Stimulated activated CD4-positive, alpha-beta T cell treated with anti-CD3 and anti-CD28 coated beads, Interleukin-4, amount 100 ng/mL, for 1 hour (primary cell): Measurements from ENCODE around the gene FAM13B.
"Not testable (repeated sequence)": the region's sequence is repeated elsewhere in the genome, so short reads cannot be mapped to it uniquely, and the experiment has no call there.

Source experiments
- DNase-seq: peaks from one replicate; pipeline ENCODE4 v3.0.0-alpha.2; 2020

Gene FAM13B

DNA sequence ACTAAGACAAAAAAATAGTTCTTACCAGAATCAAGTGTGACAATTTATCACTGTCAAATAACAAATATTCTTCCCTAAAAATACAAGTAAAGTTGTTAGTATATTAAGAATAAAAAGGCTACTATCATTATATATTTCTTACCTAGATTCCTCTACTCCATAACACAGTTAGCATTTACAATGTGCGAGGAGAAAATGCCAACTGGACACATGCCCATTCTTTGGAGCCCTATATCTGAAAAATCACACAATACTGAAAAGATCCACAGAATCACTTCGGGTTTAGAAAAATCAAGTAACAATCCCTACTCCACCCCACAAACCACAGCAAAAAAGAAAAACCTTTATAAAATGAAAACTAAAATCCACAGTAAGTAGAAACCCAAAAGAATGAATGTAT lies 72.7 kb downstream of the FAM13B start:
- DNase-seq = no peak

DNA sequence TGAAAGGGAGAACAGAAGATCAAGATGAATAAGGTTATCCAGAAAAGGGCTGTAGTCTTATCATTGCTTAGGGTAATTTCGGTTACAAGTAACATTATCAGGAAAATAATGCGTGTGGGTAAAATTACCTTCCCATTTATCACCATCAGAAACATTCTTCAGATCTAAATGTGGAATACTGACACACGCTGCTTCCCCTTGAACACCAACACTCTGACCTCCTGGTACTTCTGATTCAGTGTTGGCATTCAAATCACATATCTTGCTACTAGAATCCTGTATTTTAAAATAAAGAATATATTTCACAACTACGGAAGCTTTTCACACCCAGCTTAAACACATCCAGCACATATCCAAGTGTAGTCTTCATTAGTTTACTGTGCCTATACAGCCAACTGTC lies 73.4 kb downstream of the FAM13B start:
- DNase-seq = no peak

DNA sequence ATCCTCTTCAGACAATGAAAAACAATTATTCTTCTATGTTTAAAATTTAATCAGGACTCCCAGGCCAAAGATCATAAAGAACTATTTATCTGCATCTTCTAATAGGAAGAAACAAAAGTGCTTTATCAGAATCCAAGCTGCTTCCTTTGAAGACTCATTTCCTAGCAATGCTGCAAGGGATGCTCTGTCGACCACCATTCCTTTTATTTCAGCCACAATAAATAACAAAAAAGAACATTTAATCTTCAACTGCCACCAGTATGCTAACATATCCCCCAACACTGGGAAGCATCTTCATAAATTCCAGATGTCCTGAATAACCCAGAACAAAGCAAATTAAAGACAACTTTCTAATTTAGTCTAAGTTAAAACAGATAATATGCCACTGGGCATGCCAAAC lies 74.9 kb downstream of the FAM13B start:
- no peak for DNase-seq

DNA sequence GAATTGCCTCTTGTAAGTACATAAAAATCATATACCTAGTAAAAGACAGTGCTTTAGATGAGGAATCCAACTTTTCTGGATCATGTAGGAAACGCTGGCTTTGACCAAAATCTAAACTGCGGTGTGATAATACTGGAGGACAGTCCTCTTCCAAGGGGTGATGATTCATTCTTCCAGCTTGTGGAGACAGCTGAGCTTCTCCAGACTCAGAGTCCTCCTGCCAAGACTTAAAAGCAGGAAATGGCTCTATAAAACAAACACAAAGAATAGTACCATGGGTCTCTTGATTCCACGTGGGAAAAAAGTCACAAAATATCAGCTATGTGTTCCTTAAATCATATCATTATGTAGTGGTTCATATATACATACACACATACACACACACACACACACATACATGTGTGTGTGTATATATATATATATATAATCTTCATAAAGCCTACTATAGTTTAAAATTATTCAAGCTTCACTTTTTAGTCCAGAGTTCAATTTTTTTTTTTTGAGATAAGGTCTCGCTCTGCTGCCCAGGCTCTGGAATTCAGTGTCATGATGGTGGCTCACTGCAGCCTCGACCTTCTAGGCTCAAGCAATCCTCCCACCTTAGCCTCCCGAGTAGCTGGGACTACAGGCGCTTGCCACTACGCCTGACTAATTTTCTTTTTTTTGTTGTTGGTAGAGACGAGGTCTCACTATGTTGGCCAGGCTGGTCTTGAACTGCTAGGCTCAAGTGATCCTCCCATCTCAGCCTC lies 78.6 kb downstream of the FAM13B start:
- DNase-seq = no peak

DNA sequence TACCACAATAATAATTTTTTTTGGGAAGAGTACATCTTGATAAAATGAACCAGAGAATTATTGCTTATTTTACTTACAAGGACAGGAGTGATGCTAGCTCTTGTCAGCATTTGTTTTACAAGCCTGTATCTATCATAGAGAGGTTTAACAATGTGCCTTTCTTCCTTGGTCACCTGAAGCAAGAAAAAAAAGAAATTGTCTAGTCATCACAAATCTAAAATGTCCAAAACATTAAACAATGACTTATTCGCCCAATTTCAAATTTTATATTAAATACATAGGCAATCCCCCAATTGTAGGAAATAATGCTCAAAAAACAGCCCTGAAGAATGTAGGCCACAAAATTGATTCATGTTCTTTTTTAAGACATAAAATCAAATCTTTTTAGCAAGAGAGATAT lies 87.1 kb downstream of the FAM13B start:
- DNase-seq = no peak

DNA sequence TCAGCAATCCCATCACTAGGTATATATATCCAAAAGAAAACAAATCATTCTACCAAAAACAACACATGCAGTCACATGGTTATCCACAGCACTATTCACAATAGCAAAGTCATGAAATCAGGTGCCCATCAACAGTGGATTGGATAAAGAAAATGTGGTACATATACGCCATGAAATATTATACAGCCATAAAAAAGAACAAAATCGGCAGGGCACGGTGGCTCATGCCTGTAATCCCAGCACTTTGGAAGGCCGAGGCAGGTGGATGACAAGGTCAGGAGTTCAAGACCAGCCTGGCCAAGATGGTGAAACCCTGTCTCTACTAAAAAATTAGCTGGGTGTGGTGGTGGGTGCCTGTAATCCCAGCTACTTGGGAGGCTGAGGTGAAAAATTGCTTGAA lies 88.6 kb downstream of the FAM13B start:
- not testable (repeated sequence) for DNase-seq

DNA sequence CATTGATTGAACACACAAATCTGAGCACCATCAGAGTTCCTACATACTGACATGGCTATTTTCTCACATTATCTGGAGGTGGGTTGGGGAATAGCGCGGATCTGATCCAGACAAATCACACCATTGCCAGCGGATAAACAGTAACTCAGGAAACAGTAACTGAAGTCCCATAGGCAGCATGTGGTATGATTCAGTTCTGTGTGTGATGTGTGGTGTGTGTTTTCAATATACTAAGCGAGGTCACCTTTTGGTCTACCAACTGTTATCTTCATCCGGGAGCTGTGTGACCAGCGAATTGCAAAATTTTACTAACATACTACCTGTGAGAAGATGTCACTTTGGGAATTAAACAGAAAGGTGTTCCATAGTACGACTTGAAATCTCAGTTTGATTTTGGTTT lies 93.5 kb downstream of the FAM13B start:
- DNase-seq = no peak

DNA sequence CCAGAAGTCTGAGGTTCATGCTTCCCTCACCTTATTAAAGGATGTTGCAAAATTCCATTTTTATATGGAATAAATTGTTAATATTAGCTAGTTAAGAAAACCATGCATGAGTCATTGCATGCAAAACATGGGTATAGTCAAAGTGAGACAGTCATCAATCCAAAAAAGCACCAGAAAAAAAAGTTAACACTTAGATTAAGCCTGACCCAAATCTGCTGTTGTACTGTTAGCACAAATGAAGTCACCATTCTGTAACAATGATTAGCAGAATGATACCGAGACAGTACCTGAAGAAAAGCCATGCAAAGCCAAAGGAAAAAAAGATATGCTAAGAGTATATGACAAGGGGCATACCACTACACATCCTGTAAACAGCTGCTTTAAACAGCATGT lies 94.1 kb downstream of the FAM13B start:
- DNase-seq = no peak

DNA sequence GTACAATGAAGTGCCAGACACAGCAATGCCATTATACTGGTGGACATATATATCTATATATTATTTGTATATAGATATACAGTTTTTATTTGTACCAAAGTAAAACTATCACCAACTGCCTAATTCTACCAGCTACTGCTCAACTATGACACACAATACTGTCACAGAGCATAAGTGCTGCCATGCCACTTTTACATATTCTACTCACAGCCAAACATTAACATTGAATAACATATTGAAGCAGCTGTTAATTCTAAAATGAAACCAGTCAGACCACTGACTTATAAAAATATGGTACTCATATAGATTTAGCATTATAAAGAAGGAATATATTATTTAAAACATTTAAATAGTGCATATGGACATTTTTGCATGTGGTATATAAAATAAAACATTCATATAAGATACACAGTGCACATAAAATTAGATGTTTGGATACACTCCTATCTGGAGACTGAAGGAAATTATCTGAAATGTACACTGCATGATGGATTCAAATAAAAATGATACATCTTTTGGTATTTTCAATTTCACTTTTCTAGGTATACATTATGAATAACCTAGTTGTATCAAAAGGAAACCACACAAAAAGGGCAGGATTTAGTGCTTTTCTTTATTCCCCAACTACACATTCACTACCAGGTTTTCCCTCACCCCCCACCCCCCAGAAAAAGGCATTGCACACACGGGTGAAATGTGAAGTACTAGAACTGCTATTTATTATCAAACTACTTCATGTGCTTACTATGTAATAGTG lies 94.7 kb downstream of the FAM13B start:
- DNase-seq = no peak

DNA sequence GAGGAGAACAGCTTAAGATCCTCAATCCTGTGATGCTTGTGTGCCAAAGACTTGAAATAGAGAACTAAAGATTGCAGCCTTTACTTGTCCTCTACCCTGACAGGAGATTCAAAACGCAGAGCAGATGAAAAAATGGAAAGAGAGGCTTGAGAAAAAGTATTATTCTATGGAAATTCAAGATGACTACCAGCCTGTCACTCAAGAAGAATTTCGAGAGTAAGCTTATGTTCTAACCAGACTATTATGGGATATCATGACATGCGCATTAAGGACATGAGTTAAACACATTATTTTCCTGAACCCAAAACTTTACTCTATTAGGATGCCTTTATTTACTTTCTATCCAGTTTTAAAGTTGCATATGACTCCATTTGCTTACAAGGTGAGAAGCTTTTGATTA lies 97.2 kb downstream of the FAM13B start:
- no peak for DNase-seq

DNA sequence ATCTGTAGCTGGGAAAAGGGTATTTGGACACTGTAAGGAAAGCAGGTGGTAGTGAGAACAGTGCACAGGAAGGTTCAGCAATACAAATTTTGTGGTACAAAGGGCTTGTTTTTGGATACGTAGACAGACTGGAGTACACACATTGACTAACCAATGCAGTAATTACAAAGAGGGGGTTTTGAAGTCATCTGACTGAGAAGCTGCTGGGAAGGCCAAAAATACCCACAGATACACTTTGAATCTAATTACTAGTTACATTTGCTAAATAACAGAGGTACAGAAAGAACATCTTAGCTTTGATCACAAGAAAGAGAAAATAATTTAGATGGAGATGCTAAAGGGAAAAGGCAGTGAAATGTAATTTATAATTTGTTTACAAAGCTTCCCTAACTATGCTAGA lies 97.7 kb downstream of the FAM13B start:
- DNase-seq = no peak

DNA sequence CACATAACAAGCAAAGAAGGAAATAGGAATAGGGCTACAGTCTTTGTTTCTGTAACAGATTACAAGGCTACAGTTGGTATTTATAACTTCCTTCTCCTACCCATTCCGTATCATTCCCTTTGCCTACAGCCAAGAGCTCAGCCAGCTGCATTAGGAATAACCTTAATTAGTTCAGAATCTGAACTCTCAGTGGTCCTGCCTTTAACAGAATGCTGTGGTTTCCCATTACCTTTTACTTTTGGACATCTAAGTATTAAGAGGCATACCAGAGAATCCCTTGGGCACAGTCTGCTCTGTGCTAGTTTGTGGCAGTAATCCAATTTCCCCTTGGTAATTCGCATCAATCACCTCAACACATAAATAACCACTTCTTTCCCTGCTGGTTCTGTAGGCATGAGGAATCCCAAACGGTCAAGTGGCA lies 99.4 kb downstream of the FAM13B start:
- no peak for DNase-seq

DNA sequence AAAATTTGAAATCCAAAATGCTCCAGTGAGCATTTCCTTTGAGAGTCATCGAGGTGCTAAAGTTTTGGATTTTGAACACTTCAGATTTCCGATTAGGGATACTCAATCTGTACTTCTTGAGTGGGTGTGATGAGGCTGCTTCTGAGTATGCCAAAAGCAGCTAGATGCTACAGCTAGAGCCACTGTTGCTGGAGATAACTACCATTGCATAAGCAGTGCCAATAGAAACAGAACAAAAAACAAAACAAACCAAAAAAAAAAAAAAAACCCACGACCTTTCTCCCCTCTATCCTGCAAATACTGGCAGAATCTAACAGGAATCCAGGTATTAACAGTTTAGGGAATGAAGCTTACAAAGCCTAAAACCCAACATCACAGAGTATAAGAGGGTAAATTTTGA lies 100.1 kb downstream of the FAM13B start:
- no peak for DNase-seq

DNA sequence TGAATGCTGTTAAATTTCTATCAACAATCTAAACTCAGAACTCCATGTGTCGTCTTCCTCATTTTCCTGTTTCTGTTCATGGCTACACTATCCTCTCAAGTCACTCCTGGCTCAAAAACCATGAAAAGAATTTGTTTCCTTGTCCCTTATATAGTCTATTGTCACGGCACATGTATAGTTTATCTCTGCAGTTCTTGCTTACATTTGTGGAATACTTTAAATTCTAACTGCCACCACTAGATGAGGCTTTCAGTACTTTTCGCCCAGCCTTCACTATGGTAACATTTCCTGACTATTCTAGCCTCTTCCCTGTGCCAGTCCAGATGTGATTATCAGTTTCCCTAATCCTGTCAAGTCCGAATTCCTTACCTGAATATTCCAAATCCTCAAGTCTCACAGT lies 109.0 kb downstream of the FAM13B start:
- no peak for DNase-seq

DNA sequence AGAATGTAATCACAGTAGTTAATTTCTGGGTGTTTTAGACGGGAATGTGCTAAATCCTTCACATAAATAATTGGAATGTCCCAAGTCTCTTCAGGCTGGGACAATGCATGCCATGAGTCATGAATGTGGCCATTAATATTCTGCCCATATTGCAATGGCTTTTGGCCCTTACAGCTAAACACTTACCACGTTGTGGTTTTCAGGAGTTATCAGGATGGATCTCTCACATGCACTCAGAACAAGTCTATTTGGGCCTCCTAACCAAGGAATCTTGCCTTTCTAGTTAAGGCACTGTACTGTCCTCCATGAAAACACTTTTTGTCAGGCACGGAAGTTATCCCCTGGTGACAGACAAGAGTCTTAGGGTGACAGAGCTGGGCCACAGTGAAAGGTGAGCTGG lies 110.9 kb downstream of the FAM13B start:
- DNase-seq = no peak

DNA sequence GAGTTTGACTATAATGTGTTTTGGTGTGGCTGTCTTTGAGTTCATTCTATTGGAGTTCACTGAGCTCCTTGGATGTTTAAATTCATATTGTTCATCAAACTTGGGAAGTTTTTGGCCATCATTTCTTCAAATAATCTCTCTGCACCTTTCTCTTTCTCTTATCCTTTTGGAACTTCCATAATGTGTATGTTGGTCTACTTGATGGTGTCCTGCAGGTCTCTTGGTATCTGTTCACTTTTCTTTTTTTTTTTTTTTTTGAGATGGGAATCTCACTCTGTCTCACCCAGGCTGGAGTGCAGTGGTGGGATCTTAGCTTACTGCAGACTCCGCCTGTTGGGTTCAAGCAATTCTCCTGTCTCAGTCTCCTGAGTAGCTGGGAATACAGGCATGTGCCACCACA lies 116.0 kb downstream of the FAM13B start:
- no peak for DNase-seq

DNA sequence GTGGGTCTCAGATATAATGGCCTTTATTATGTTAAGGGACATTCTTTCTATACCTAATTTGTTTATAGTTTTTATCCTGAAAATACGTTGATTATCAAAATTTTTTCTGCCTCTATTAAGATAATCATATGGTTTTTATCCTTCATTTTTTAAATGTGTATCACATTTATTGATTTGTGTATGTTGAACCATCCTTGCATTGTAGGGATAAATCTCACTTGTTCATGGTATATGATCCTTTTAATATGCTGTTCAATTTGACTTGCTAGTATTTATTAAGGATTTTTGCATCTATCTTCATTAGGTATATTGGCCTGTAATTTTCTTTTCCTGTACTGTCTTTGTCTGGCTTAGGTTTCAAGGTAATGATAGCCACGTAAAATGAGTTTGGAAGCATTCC lies 118.1 kb downstream of the FAM13B start:
- DNase-seq = no peak

DNA sequence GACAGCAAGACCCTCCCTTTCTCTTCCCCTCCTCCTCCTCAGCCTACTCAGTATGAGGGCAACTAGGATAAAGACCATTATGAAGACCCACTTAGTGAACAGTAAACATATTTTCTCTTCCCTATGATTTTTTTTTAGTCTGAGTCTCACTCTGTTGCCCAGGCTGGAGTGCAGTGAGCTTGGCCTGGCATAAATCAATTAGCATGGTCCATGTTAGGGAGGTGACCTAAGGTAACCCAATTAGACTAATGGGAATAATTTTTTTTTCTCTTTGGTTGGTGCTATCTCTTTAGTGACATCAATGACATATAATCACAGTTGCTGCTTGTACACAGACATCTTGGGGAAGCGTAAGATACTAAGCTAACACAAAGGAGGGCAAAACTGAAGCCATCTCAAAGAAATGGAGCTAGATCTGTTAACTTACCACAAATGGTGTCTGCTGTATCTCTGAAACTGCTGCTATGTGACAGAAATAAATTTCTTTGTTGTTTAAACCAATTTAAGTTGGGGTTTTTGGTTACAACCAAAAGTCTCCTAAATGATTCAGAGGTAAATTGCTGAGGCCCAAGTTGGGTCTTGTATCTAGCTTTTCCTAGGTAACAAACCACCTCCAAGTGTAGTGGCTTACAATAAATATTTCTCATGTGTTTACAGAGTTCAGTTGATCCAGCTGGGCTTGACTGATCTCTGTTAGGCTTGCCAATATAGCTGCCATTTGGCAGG lies 130.3 kb downstream of the FAM13B start:
- DNase-seq = no peak

DNA sequence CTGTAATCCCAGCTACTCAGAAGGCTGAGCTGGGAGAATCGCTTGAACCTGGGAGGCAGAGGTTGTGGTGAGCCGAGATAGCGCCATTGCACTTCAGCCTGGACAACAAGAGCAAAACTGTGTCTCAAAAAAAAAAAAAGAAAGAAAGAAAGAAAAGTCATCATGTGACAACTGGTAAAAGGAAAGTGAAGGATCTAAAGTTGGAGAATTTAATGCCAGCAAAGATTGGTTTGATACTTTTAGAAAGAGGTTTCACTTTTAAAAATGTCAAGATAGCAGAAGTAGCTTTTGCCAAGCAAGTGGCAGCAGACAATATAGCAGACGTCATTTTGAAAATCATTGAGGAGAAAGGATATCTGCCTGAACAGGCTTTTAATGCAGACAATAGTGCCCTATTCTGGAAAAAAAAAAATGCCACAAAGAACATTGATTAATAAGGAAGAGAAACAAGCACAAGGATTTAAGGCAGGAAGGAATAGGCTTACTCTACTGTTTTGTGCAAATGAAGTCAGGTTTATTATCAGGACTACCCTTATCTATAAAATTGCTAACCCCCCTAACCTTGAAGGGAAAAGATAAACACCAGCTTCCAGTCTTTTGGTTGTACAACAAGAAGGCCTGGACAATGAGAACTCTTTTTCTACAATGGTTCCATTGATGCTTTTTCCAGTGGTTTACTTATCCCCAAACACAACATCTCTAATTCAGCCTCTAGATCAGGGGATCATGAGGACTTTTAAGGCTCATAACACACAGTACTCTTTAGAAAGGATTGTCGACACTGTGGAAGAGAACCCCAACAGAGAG lies 131.7 kb downstream of the FAM13B start:
- DNase-seq = no peak

DNA sequence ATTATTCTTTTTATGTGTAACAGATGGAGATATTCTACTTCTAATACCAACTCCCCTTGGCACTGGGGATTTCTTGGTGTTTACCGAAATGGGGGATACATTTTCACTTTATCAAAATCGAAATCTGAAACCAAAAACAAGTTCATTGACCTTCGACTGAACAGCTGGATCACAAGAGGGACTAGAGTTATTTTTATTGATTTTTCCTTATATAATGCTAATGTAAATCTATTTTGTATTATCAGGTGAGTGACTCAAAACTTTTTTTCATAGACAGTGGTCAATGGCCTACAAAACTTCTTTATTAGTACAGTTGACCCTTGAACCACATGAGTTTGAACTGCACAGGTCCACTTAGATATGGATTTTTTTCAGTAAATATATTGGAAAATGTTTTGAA lies 133.4 kb downstream of the FAM13B start:
- DNase-seq = no peak

DNA sequence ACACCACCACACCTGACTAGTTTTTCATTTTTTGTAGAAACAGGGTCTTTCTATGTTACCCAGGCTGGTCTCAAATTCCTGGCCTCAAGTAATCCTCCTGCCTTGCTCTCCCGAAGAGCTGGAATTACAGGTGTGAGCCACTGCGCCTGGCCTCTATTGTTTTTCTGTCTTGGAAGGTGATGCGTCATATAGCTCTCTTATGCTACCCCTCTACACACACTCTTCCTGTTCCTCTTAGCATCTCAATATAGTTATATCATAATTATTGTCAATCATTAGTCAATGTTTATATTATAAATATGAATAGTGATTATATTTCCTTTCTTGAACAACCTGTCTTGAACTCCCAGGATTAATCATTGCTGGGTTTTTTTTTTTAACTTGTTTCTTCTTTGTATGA lies 136.3 kb downstream of the FAM13B start:
- no peak for DNase-seq

DNA sequence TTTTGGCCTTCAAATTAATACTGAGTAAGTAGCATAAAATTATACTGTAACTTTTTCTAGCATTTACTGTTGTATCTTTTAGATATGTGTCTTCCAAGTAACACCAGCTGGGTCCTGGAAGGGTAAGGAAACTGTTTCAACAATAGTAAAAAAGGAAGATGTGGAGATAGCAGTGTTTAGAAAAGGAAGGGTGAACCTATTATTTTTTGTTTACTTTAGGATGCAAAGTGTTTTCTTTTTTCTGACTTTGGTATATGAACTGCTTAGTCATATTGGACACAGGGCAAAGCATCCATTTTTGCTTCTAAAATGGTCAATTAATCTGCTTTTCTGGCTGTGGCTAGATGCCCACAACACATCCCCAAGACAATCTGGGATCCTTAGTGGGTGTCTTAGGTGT lies 138.3 kb downstream of the FAM13B start:
- DNase-seq = no peak

DNA sequence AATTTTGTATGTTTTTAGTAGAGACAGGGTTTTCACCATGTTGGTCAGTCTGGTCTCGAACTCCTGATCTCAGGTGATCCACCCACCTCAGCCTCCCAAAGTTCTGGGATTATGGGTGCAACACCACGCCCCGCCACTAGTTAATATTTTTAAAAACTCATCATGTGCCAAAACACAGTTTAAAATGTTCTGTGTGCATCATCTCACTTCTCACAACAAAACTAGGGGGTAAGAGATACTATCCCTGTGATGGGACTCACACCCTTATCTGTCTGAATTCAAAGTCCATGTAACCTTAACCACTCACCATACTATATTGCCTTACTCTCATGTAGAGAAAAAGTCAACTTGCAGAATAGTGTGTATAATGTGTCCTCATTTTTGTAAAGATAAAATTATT lies 141.0 kb downstream of the FAM13B start:
- DNase-seq = no peak
